Stimulated activated CD4-positive, alpha-beta T cell treated with anti-CD3 and anti-CD28 coated beads, Interleukin-15, amount 100 ng/mL, for 1 hour (primary cell): ENCODE results near the gene SORCS1.

Source experiments
- DNase-seq, 2 donors: peaks; one replicate each; pipeline ENCODE4 v3.0.0-alpha.2; 2020; ENCODE audit warnings: low read depth in 1 of 2, low spot score in 1 of 2

SORCS1 gene

GRCh38 chr10:107104026-107104652 is 60.4 kb downstream of the SORCS1 start:
- DNase-seq: no peak

GRCh38 chr10:107103174-107104025 is 61.1 kb downstream of the SORCS1 start:
- DNase-seq: no peak

DNA sequence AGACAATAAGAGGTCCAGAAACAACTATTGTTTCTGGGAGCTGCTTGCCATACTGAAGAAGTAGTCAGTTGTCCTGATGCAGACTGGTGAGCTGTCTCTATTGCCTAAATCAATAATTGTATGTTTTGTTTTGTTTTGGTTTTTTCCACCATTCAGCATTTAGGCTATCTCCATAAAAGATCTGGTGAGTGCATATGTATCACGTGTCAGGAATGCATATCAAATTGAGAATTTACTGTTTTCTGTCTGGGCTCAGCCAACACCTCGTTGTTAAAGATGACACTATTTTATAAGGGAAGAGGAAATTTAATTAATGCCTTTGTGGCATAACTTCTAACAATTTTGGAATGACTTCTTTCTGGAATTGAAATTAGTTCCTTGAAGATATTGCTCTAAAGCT is 66.2 kb downstream of the SORCS1 start:
- no peak for DNase-seq

- no peak for DNase-seq
Measured at GRCh38 chr10:107094824-107095522, 69.5 kb downstream of the SORCS1 start.

DNA sequence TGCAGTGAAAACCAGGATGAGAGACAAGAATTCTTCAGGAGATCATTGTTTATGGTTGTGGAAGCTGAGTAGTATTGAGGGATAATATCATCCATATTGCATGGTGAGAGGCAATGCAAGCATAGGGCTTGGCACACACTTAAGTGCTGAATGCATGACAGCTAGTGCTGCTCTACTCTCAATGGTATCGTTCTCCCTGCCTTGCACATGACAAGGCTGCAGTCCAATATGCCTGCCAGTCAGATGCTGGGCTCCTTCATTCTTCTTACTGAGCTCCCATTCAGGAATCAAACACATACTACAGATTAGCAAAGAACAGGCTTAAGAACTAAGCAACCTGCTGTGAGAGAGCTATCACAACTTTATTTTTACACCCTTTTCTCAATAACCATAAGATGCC is 72.2 kb downstream of the SORCS1 start:
- no peak for DNase-seq

DNA sequence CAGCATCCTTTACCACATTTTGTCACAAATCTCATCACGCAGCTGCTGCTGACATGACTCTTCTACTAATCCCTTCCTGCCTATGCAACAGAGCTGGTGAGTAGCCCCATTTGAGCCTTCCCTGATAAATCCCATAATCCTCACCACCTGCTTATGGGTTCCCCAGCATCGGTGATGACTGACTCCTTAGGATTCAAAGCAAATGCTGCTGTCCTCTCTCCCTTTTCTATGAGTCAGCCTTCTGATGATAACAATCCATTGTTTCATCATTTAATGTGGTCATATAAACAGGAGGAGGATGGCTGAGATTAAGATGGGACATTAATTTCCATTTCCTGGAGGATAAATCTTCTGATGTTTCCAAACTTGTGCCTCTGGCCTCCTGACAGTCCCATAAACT is 73.4 kb downstream of the SORCS1 start:
- no peak for DNase-seq

GRCh38 chr10:107085665-107086525 is 78.6 kb downstream of the SORCS1 start:
- DNase-seq: no peak

DNA sequence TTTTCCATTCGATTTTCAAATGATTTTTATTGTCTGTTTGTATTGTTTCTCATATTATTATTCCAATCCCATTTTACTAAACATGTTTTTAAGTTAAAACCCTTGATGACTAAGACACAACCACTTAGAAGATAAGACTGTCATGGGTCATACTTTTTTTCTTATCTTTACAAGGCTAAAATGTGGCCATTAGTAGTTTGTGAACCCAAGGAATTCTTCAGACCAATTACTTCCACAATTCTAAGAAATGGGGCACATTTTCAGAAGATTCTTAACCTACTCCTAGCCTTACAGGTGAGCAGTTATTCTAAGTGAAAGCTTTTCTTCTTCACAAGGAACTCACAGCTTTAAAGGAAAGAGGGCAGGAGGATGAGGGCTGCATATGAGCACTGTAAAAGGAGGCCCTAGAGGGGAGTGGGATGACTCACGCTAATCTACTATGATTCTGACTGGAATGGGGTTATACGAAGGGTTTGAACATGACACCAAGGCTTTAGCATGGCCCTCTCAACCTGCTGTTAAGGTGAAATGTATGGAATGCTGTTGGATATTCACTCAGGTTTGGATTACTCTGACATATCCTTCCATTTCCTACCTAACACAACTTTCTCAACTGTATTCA is 81.0 kb downstream of the SORCS1 start:
- DNase-seq: no peak

- no peak for DNase-seq
Measured at GRCh38 chr10:107081644-107082043, 82.9 kb downstream of the SORCS1 start.

DNA sequence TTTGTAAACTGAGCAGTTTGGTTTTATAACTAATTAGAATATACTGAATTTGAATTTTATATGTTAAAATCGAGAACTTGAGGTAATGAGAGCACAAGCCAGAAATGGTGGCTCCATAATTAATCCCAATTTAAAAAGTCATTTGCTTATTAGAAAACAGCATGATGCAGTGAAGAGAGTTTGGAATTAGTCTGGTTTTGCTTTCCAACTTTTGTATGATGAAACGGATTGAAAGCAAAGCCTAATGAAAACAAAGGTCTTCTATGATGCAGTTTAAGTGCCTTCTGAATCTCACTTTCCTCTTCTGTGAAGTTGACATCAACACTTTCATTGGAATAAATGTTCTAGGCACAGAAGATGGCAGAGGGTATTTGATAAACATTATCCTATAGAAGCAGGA is 89.4 kb downstream of the SORCS1 start:
- DNase-seq: no peak

GRCh38 chr10:107072786-107073185 is 91.7 kb downstream of the SORCS1 start:
- no peak for DNase-seq

DNA sequence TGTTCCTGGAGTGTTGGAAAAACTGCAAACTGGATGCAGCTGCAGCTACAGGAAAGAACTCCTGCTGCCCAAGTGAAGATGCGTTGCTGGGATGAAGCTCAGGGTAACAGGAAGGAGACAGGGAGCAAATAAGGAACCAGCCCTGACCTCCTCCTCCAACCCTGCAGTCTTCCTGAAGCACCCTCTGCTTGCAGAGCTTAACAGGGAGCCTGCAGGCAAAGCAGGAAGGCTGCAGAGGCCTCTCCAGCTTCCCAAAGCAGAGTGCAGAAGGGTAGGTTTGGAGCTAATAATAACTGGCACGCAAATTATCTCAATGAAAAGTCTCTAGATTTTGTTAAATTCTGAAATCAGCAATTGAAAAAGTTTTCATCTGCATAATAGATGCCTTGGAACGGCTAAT is 92.5 kb downstream of the SORCS1 start:
- DNase-seq: no peak

DNA sequence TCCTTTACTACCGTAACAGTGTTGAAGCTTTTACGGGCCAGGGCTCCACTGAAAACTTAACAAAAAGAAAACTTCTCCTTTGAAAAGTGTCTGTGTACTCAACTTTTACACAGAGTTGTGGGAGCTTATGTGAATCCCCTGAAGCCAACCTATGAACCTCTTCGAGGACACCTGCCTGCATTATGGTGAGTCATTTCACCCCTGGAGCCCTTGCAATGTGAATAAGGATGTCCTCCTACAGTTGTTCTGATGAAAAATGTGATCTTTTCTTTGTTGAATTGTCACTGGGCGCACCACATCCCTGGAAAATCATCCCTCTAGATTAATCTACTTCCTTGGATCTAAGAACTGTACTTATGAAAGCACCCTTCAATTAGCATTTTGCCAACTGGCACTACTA is 93.2 kb downstream of the SORCS1 start:
- no peak for DNase-seq

- DNase-seq: no peak
Measured at GRCh38 chr10:107067843-107068242, 96.7 kb downstream of the SORCS1 start.

DNA sequence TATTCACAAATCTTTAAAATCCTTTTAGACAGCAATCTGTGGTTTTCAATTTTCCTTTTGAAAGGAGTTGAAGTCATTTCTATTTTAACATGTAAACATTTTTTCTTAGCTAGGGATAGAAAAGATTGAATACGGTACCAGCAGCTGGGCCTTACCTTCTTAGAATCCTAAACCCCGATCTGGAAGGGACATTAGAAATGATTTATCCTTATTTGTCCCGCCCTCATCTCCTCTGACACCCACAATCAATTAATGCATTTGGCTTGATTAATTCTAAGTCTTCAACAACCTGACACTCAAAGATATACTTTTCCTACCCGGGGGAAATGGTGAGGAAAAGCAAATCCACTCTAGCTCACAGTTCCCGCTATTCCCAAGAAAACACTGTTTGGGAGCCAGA is 100.4 kb downstream of the SORCS1 start:
- no peak for DNase-seq

DNA sequence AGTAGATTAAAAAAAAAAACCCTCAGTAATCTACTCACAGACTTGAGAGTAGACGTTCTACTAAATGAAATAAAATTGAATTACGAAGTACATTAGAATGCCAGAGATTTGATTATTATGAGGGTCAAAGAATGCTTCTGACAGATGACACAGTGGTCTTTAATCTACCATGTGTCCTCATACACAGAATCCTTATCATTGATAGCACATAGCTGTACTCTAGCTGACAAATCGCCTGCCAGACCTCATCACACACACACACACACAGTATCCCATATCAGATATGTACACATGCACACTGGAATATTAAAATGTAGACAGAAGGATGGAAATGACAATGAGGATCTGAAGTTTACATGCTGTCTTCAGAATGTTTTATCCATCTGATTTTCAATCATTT is 104.6 kb downstream of the SORCS1 start:
- no peak for DNase-seq

DNA sequence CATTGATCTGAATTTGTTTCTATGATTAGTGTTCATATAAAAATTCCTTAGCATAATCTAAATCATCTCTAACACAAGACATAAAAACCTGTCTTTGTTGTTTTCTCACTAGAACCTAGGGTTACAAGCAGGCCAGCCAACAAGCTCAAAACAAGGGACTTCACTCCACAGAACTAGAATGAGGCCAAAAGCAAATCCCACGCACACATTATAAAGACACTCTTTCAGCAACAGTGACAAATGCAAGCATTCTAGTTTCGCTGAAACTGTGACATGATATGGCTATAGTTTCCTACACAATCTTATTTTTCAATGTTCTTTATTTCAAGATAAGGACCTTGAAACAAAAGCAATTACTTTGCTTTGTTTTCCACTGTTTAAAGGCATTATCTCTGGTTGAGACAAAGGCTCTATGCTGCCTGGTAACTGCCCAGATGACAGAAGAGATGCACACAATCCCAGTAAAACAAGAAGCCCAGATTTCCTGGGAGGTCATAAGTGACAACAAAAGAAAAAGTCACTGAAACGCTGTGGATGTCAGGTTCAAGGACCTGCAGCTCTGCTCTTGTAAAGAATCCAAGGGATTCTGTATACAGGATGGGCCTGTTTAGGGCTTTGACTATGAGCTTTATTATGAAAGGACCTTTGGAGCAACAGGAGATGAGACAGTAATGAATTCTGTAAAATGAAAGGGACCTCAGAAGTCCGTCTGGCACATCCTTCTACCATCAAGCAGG is 105.3 kb downstream of the SORCS1 start:
- no peak for DNase-seq

DNA sequence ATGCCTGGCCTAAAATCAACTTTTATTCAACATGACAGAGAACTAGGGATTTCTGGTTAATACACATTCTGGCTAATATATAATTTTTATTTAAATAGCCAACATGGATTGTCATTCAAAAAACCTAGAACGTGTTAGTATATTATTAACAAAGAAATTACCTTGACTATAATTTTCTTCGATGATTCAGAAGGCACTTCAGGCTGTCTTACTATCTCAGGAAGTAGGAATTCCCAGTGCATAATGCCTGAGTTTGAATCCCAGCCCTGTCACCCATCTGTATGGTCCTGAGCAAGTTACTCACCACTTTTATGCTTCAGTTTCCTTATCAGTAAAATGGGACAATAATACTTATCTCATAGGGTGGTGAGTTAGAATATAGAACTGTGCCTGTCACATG is 106.2 kb downstream of the SORCS1 start:
- DNase-seq: no peak

- no peak for DNase-seq
Measured at GRCh38 chr10:107056182-107056581, 108.3 kb downstream of the SORCS1 start.
